H1 (cell line): ENCODE measurements around the gene KRT9. TPM values are rescaled to one million over a fixed set of nuclear protein-coding genes. Genes with fewer than 3 reads are reported as not detected.

Experiments used
- CTCF ChIA-PET: fragments of 300-600 bp; sonication (Branson Sonifier 250); formaldehyde crosslinking; loops from one replicate; lab custom pipeline; 2021; ENCODE audit not compliant: partially characterized antibody; lab: Charles Lee
- POLR2A ChIA-PET: fragments of 300-600 bp; sonication (Branson Sonifier 250); formaldehyde crosslinking; loops from one replicate; lab custom pipeline; 2021; ENCODE audit warnings: inconsistent platforms; ENCODE audit not compliant: partially characterized antibody; lab: Charles Lee
- DNase-seq, 2 experiments: peaks; one replicate each; pipeline versions ENCODE4 v3.0.0 to v3.0.0-alpha.2; 2010 to 2022; ENCODE audit warnings: low spot score in 2 of 2, low read depth in 1 of 2, mixed read lengths in 1 of 2
- FAIRE-seq: peaks from 2 replicates; lab custom pipeline; 2011; peaks lifted over from hg19 to GRCh38; lab: Jason Lieb, UNC
- H2AFZ ChIP-seq: 2 replicates; pipeline ENCODE4 v1.8.1; 2012; ENCODE audit warnings: low read length, inconsistent platforms
- H2AK5ac ChIP-seq: 2 replicates; pipeline ENCODE4 v1.6.1; 2013; ENCODE audit warnings: low read depth, low read length
- H2BK120ac ChIP-seq: replicated peaks from 2 replicates; pipeline ENCODE3; 2013; ENCODE audit warnings: low read depth, low read length, inconsistent platforms
- H2BK12ac ChIP-seq: 2 replicates; pipeline ENCODE4 v1.6.1; 2013; ENCODE audit warnings: low read depth, low read length
- H2BK15ac ChIP-seq: 2 replicates; pipeline ENCODE4 v1.6.1; 2013; ENCODE audit warnings: low read length
- H2BK20ac ChIP-seq: 2 replicates; pipeline ENCODE4 v1.6.1; 2013; ENCODE audit warnings: low read length
- H2BK5ac ChIP-seq: 2 replicates; pipeline ENCODE4 v1.6.1; 2013; ENCODE audit warnings: low read depth, low read length
- H3K14ac ChIP-seq: 2 replicates; pipeline ENCODE4 v1.6.1; 2013; ENCODE audit warnings: inconsistent platforms; ENCODE audit not compliant: insufficient read length
- H3K18ac ChIP-seq: 2 replicates; pipeline ENCODE4 v1.6.1; 2013; ENCODE audit warnings: low read length; ENCODE audit errors: extremely low read depth
- H3K23ac ChIP-seq: 2 replicates; pipeline ENCODE4 v1.6.1; 2013; ENCODE audit warnings: inconsistent platforms; ENCODE audit not compliant: insufficient read length
- H3K23me2 ChIP-seq: 2 replicates; pipeline ENCODE4 v1.6.1; 2013; ENCODE audit warnings: low read depth, low read length
- H3K27ac ChIP-seq: 2 replicates; pipeline ENCODE4 v1.6.1; 2011; ENCODE audit warnings: low read depth, low read length, inconsistent platforms
- H3K27me3 ChIP-seq, 4 experiments: replicated peaks in 1 of 4; 1 replicate in 1 of 4; 2 replicates in 3 of 4; pipeline versions ENCODE4 v1.6.1 to v1.8.1; 2011 to 2013; ENCODE audit warnings: low read length in 3 of 4, mild to moderate bottlenecking in 3 of 4, inconsistent platforms in 2 of 4, mixed read lengths in 2 of 4, moderate library complexity in 1 of 4; ENCODE audit not compliant: control insufficient read depth in 3 of 4, insufficient read depth in 3 of 4; ENCODE audit errors: extremely low read depth in 1 of 4
- H3K36me3 ChIP-seq, 4 experiments: 2 replicates each; pipeline versions ENCODE4 v1.6.1 to v1.8.1; 2011 to 2013; ENCODE audit warnings: mild to moderate bottlenecking in 4 of 4, low read length in 3 of 4, moderate library complexity in 2 of 4, control low read depth in 1 of 4, inconsistent platforms in 1 of 4; ENCODE audit not compliant: insufficient read depth in 4 of 4, control insufficient read depth in 2 of 4
- H3K4ac ChIP-seq: replicated peaks from 2 replicates; pipeline ENCODE3; 2013; ENCODE audit warnings: low read length, low read depth, mixed read lengths, inconsistent platforms; ENCODE audit not compliant: insufficient read length
- H3K4me1 ChIP-seq, 4 experiments: replicated peaks in 1 of 4; 1 replicate in 1 of 4; 2 replicates in 3 of 4; pipeline versions ENCODE4 v1.6.1 to v1.8.1; 2011 to 2013; ENCODE audit warnings: low read length in 3 of 4, inconsistent platforms in 2 of 4, mixed read lengths in 1 of 4; ENCODE audit not compliant: insufficient read depth in 4 of 4, control insufficient read depth in 3 of 4
- H3K4me2 ChIP-seq, 2 experiments: 2 replicates each; pipeline versions ENCODE4 v1.6.1 to v1.8.1; 2011 to 2013; ENCODE audit warnings: low read depth in 2 of 2, low read length in 2 of 2, control low read depth in 1 of 2, inconsistent platforms in 1 of 2, mild to moderate bottlenecking in 1 of 2; ENCODE audit not compliant: insufficient read depth in 1 of 2
- H3K4me3 ChIP-seq, 4 experiments: fragments of 200-600, 300-600 bp in 1 of 4; sonication (generic), shearing (Covaris generic), sonication (Bioruptor Twin) in 1 of 4; 2 replicates each; pipeline versions ENCODE4 v1.5.1 to v1.8.1; 2011 to 2016; ENCODE audit warnings: low read length in 4 of 4, low read depth in 3 of 4, control low read depth in 2 of 4, inconsistent platforms in 2 of 4, mild to moderate bottlenecking in 2 of 4, mixed read lengths in 1 of 4, moderate library complexity in 1 of 4; ENCODE audit not compliant: insufficient read depth in 2 of 4; ENCODE audit errors: extremely low read depth in 1 of 4
- H3K56ac ChIP-seq: replicated peaks from 2 replicates; pipeline ENCODE3; 2013; ENCODE audit warnings: low read depth, mild to moderate bottlenecking, mixed read lengths, low read length, inconsistent platforms; ENCODE audit not compliant: insufficient read length
- H3K79me1 ChIP-seq: 2 replicates; pipeline ENCODE4 v1.6.1; 2013; ENCODE audit warnings: low read depth, low read length, control low read depth
- H3K79me2 ChIP-seq, 2 experiments: 2 replicates each; pipeline versions ENCODE4 v1.6.1 to v1.8.1; 2012 to 2013; ENCODE audit warnings: low read length in 2 of 2, mild to moderate bottlenecking in 2 of 2, inconsistent platforms in 1 of 2; ENCODE audit not compliant: insufficient read depth in 2 of 2, control insufficient read depth in 1 of 2
- H3K9ac ChIP-seq, 4 experiments: replicated peaks in 1 of 4; 1 replicate in 1 of 4; 2 replicates in 3 of 4; pipeline versions ENCODE4 v1.6.1 to v1.8.1; 2011 to 2013; ENCODE audit warnings: low read depth in 3 of 4, low read length in 3 of 4, control low read depth in 2 of 4, mild to moderate bottlenecking in 2 of 4, moderate library complexity in 2 of 4, inconsistent platforms in 1 of 4; ENCODE audit errors: extremely low read depth in 1 of 4
- H3K9me3 ChIP-seq, 2 experiments: 2 replicates each; pipeline versions ENCODE4 v1.6.1 to v1.8.1; 2012 to 2013; ENCODE audit warnings: mild to moderate bottlenecking in 2 of 2, moderate library complexity in 2 of 2, control low read depth in 1 of 2, inconsistent platforms in 1 of 2, low read depth in 1 of 2, low read length in 1 of 2, mixed read lengths in 1 of 2; ENCODE audit not compliant: insufficient read depth in 2 of 2
- H4K20me1 ChIP-seq, 2 experiments: replicated peaks in 1 of 2; 2 replicates each; pipeline versions ENCODE3 to v1.8.1; 2011 to 2013; ENCODE audit warnings: inconsistent platforms in 2 of 2, low read length in 2 of 2, mild to moderate bottlenecking in 1 of 2; ENCODE audit not compliant: insufficient read depth in 2 of 2, control insufficient read depth in 1 of 2
- H4K5ac ChIP-seq: 2 replicates; pipeline ENCODE4 v1.6.1; 2013; ENCODE audit warnings: low read length, low read depth, mixed read lengths, inconsistent platforms; ENCODE audit not compliant: insufficient read length
- H4K8ac ChIP-seq: 2 replicates; pipeline ENCODE4 v1.8.0; 2013; ENCODE audit warnings: mild to moderate bottlenecking, moderate library complexity, low read length, inconsistent platforms; ENCODE audit not compliant: insufficient read depth; ENCODE audit errors: extremely low read depth
- H4K91ac ChIP-seq: replicated peaks from 2 replicates; pipeline ENCODE3; 2013; ENCODE audit warnings: low read length, mixed read lengths, inconsistent platforms; ENCODE audit not compliant: insufficient read length
- CTCF ChIP-seq, 3 experiments: IDR thresholded peaks; 1 replicate in 2 of 3; 2 replicates in 1 of 3; pipeline versions ENCODE4 v1.5.1 to v1.6.1; 2011; ENCODE audit warnings: low read length in 3 of 3, mild to moderate bottlenecking in 3 of 3, inconsistent platforms in 2 of 3, low read depth in 1 of 3, moderate library complexity in 1 of 3; ENCODE audit not compliant: insufficient read depth in 1 of 3; ENCODE audit errors: control extremely low read depth in 1 of 3
- JUN ChIP-seq: IDR thresholded peaks from 2 replicates; pipeline ENCODE4 v1.6.1; 2011; ENCODE audit warnings: low read depth, mild to moderate bottlenecking, improper control_type of control experiment, low read length
- POLR2AphosphoS5 ChIP-seq: IDR thresholded peaks from 2 replicates; pipeline ENCODE4 v1.6.1; 2011; ENCODE audit warnings: low read depth, low read length
- SP4 ChIP-seq: IDR thresholded peaks from 2 replicates; pipeline ENCODE4 v1.6.1; 2012; ENCODE audit warnings: low read length, inconsistent platforms
- SUZ12 ChIP-seq: fragments of 200-600 bp; sonication (generic); IDR thresholded peaks from 2 replicates; pipeline ENCODE4 v1.6.1; 2012; ENCODE audit warnings: mild to moderate bottlenecking, inconsistent platforms, low read length, moderate library complexity, mixed read lengths
- WGBS, 2 experiments: shearing (Covaris generic) in 1 of 2; methylation state at CpG; one replicate each; pipeline versions ENCODE4 v1.1.6 to v1.1.7; 2013 to 2015; ENCODE audit warnings: low lambda C conversion rate in 2 of 2, mixed read lengths in 2 of 2, inconsistent platforms in 1 of 2, low coverage in 1 of 2, missing lambda C conversion rate in 1 of 2; ENCODE audit not compliant: insufficient replicate concordance in 2 of 2, insufficient coverage in 1 of 2, insufficient read length in 1 of 2; ENCODE audit errors: extremely low coverage in 1 of 2, missing lambda C conversion rate in 1 of 2; 5-methylcytosine and 5-hydroxymethylcytosine counted together
- polyA plus RNA-seq, 7 experiments: library from polyadenylated mRNA; depleted of rRNA in 3 of 7; stranded (reverse) in 5 of 7; unstranded in 2 of 7; fragments of >200 nt in 5 of 7; fragments of 200-250 nt in 2 of 7; gene quantifications; 1 replicate in 5 of 7; 2 replicates in 1 of 7; 4 replicates in 1 of 7; pipeline versions ENCODE4 v1.2.1 to v1.2.3, GENCODE V29; 2011 to 2013; ENCODE audit warnings: missing spikeins in 2 of 7, mixed read lengths in 2 of 7
- total RNA-seq: library from RNA; stranded (reverse); fragmentation: NEBNext Ultra II Directional; extraction: Animal tissue kit (Norgen Biotek cat#: 25700); gene quantifications from 2 replicates; pipeline ENCODE4 v1.2.1, GENCODE V29; 2021

The KRT9 gene
- total and polyA plus RNA-seq, 2 of the 8 experiments (the other 6 are each of a cell fraction or from before 2014, with no cell fraction given), result not detected

GRCh38 chr17:41563607-41564170 lies 8.2 kb downstream of the KRT9 start:
- H3K4me1 ChIP-seq, result no peaks in the 10 kb centered on the region
- no peak overlapping the region for H3K56ac ChIP-seq
- TF ChIP-seq CTCF (IDR thresholded peaks at IDR 0.05; ENCODE audit: control extremely low read depth in 1 of 3, insufficient read depth in 1 of 3, low read depth in 1 of 3, low read length in 3 of 3) (no peak), POLR2AphosphoS5 (no peak), SUZ12 (no peak), JUN (no peak), SP4 (no peak)

More at GRCh38 chr17:41563607-41564170, 8.2 kb downstream of the KRT9 start:
- DNase-seq (no peak), FAIRE-seq (no peak)
- no peak overlapping the region for H2BK15ac ChIP-seq
- CTCF ChIA-PET, result interaction anchor here (0.7 to 12.7 kb wide), 8 partner anchors 9 to 241 kb away, joined by 3 to 129 read pairs (median 4); no protein-coding TSS in a partner anchor
- no peak overlapping the region for H3K4me3 ChIP-seq
- no peak overlapping the region for H2BK120ac ChIP-seq
- H2BK12ac ChIP-seq, result no peak overlapping the region
- H3K9me3 ChIP-seq, result no peaks in the 10 kb centered on the region
- no peak overlapping the region for H3K23ac ChIP-seq
- H3K79me1 ChIP-seq, result no peaks in the 10 kb centered on the region
- no peaks in the 10 kb centered on the region for H3K27me3 ChIP-seq
- no peak overlapping the region for H3K18ac ChIP-seq
- no peak overlapping the region for H2AFZ ChIP-seq
- no peaks in the 10 kb centered on the region for H3K36me3 ChIP-seq
- H3K14ac ChIP-seq, result no peak overlapping the region
- H2BK5ac ChIP-seq, result no peak overlapping the region
- POLR2A ChIA-PET, result interaction anchor here (1.1 kb wide), 1 partner anchor 14 kb away, joined by 5 read pairs; no protein-coding TSS in a partner anchor
- no peak overlapping the region for H3K27ac ChIP-seq
- H4K91ac ChIP-seq, result no peak overlapping the region
- H3K4me2 ChIP-seq, result no peak overlapping the region
- H4K8ac ChIP-seq, result no peak overlapping the region
- H3K79me2 ChIP-seq, result no peaks in the 10 kb centered on the region
- H2BK20ac ChIP-seq, result no peak overlapping the region
- 87% methylated on average over 3 of the region's 3 CpGs; no CpG with 5 or more reads in 1 of the 2 experiments for WGBS, 2 experiments
- H4K20me1 ChIP-seq, result no peaks in the 10 kb centered on the region
- no peak overlapping the region for H3K4ac ChIP-seq
- H4K5ac ChIP-seq, result no peak overlapping the region
- peaks cover 3% of the 10 kb centered on the region; the same call in 1 of the 2 replicates for H3K23me2 ChIP-seq
- no peak overlapping the region for H3K9ac ChIP-seq
- H2AK5ac ChIP-seq, result no peak overlapping the region
